ENCODE measurements around the gene ZFP37.

ZFP37 gene

DNA sequence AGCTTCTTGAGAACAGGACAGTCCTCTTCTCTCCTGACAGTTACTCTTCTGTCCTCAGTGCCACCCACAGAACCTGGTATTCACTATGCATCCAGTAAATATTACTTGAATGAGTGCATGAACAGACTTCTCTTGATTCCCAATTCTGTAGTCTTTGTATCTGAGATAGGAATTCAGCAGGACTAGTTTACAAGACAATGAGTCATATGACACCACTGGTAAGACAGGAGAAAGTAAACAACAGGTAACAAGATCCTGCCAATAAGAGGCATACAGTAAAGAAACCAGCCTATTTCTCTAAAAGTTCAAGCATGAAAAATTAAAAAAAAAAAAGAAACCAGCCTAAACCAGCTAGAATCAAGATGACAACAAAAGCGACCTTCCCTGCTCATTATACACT, 50.7 kb downstream of the ZFP37 start:
- H3K9me3 ChIP-seq: peaks cover 6% of the 10 kb centered on the region; the same call in 1 of the 2 replicates
- no peaks in the 10 kb centered on the region for H3K36me3 ChIP-seq
- no peak overlapping the region for H3K4me3 ChIP-seq (ENCODE audit: low read depth, low read length)
- no peaks in the 10 kb centered on the region for H3K4me1 ChIP-seq
- no peaks in the 10 kb centered on the region for H3K27me3 ChIP-seq
- DNase-seq: no peak
- no peak for TF ChIP-seq CTCF (IDR thresholded peaks at IDR 0.05; ENCODE audit: low read depth, low read length)

GRCh38 chr9:112997236-112997941, 59.1 kb downstream of the ZFP37 start:
- no peaks in the 10 kb centered on the region for H3K27me3 ChIP-seq
- H3K4me3 ChIP-seq (ENCODE audit: low read depth, low read length): no peak overlapping the region

More at GRCh38 chr9:112997236-112997941, 59.1 kb downstream of the ZFP37 start:
- Histone ChIP-seq H3K36me3 (no peaks in the 10 kb centered on the region; the same call in 1 of the 2 replicates), H3K4me1 (no peaks in the 10 kb centered on the region), H3K9me3 (peaks cover 14% of the 10 kb centered on the region)
- no peak for DNase-seq
- no peak for TF ChIP-seq CTCF (IDR thresholded peaks at IDR 0.05; ENCODE audit: low read depth, low read length)
